Endodermal cell (in vitro differentiated cells): ENCODE data around the gene CEMIP2. TPM values are rescaled to one million over a fixed set of nuclear protein-coding genes. Genes with fewer than 3 reads are reported as not detected.

Experiments used
- DNase-seq: peaks from one replicate; pipeline ENCODE4 v3.0.0-alpha.2; 2017
- H3K27ac ChIP-seq: 2 replicates; pipeline ENCODE4 v1.5.1; 2013; ENCODE audit warnings: mild to moderate bottlenecking, low read depth, low read length, moderate library complexity
- H3K27me3 ChIP-seq: 2 replicates; pipeline ENCODE4 v1.6.1; 2013; ENCODE audit warnings: mild to moderate bottlenecking, low read length, moderate library complexity; ENCODE audit not compliant: insufficient read depth, control insufficient read depth, poor library complexity, severe bottlenecking
- H3K36me3 ChIP-seq: 2 replicates; pipeline ENCODE4 v1.7.0; 2013; ENCODE audit warnings: mild to moderate bottlenecking, low read length, moderate library complexity; ENCODE audit not compliant: control insufficient read depth, insufficient read depth
- H3K4me1 ChIP-seq: one replicate; pipeline ENCODE4 v1.7.0; 2013; ENCODE audit warnings: low read length; ENCODE audit not compliant: control insufficient read depth, insufficient read depth
- H3K4me3 ChIP-seq: 2 replicates; pipeline ENCODE4 v1.5.1; 2013; ENCODE audit warnings: mild to moderate bottlenecking, low read length, moderate library complexity
- H3K9ac ChIP-seq: 2 replicates; pipeline ENCODE4 v1.6.1; 2013; ENCODE audit warnings: mild to moderate bottlenecking, low read length, moderate library complexity; ENCODE audit not compliant: poor library complexity, severe bottlenecking; ENCODE audit errors: extremely low read depth
- H3K9me3 ChIP-seq: 2 replicates; pipeline ENCODE4 v1.6.1; 2013; ENCODE audit warnings: mild to moderate bottlenecking, low read length, moderate library complexity; ENCODE audit not compliant: control insufficient read depth
- H3K27ac Mint-ChIP-seq: 2 replicates; pipeline ENCODE4 v1.8.0; 2020; ENCODE audit warnings: mixed read lengths
- H3K27me3 Mint-ChIP-seq: 2 replicates; pipeline ENCODE4 v1.8.0; 2021; ENCODE audit warnings: mild to moderate bottlenecking, mixed read lengths; ENCODE audit not compliant: insufficient read depth
- H3K36me3 Mint-ChIP-seq: 2 replicates; pipeline ENCODE4 v1.8.0; 2020; ENCODE audit warnings: low read depth, mixed read lengths
- H3K4me1 Mint-ChIP-seq: 2 replicates; pipeline ENCODE4 v1.8.0; 2020; ENCODE audit warnings: mixed read lengths
- H3K4me3 Mint-ChIP-seq: 2 replicates; pipeline ENCODE4 v1.8.0; 2020; ENCODE audit warnings: mild to moderate bottlenecking, moderate library complexity, mixed read lengths
- H3K9me3 Mint-ChIP-seq: 2 replicates; pipeline ENCODE4 v1.8.0; 2020; ENCODE audit warnings: mild to moderate bottlenecking, mixed read lengths
- CTCF ChIP-seq: fragments of 200-600 bp; sonication (generic); conservative IDR thresholded peaks from 2 replicates; pipeline ENCODE4 v1.5.0; 2021; ENCODE audit warnings: antibody characterized with exemption, mild to moderate bottlenecking
- WGBS, 2 experiments: methylation state at CpG; one replicate each; pipeline versions ENCODE4 v1.1.5 to v1.1.7; 2013; ENCODE audit warnings: missing lambda C conversion rate in 2 of 2, mixed read lengths in 1 of 2; ENCODE audit not compliant: insufficient coverage in 1 of 2, insufficient read length in 1 of 2; 5-methylcytosine and 5-hydroxymethylcytosine counted together
- total RNA-seq, 2 donors: library from RNA; stranded (reverse); fragmentation: NEBNext Ultra II Directional in 1 of 2; extraction: Animal tissue kit (Norgen Biotek cat#: 25700) in 1 of 2; gene quantifications; 2 replicates in 1 of 2; 3 replicates in 1 of 2; pipeline ENCODE4 v1.2.1, GENCODE V29; 2021

Gene CEMIP2
- total RNA-seq, 2 donors from 2014 or later, result 57.9 to 70.1 TPM

GRCh38 chr9:71685988-71686387 is 82.3 kb downstream of the CEMIP2 start:
- Histone ChIP-seq H3K27me3 (no peaks in the 10 kb centered on the region), H3K4me1 (peaks cover 6% of the 10 kb centered on the region), H3K36me3 (peaks cover 68% of the 10 kb centered on the region), H3K27ac (no peak overlapping the region), H3K4me3 (no peak overlapping the region), H3K9ac (no peak overlapping the region), H3K9me3 (no peaks in the 10 kb centered on the region)
- no peak for TF ChIP-seq CTCF
- WGBS, 2 experiments, result 95 to 100% methylated on average over 3 to 7 of the region's 7 CpGs
- H3K4me1 Mint-ChIP-seq, result peaks cover 28% of the 10 kb centered on the region
- H3K9me3 Mint-ChIP-seq, result no peaks in the 10 kb centered on the region
- H3K27ac Mint-ChIP-seq, result no peak overlapping the region
- H3K36me3 Mint-ChIP-seq, result peaks cover 51% of the 10 kb centered on the region
- peak; percentile 47 for DNase-seq
- H3K4me3 Mint-ChIP-seq, result no peak overlapping the region
- H3K27me3 Mint-ChIP-seq, result no peaks in the 10 kb centered on the region

- 100% methylated on average over 1 of the region's 1 CpG; no CpG with 5 or more reads in 1 of the 2 experiments for WGBS, 2 experiments
- Mint-ChIP-seq H3K4me3 (no peak overlapping the region), H3K27ac (no peak overlapping the region), H3K9me3 (no peaks in the 10 kb centered on the region), H3K4me1 (peaks cover 28% of the 10 kb centered on the region), H3K36me3 (peaks cover 46% of the 10 kb centered on the region), H3K27me3 (no peaks in the 10 kb centered on the region)
- Histone ChIP-seq H3K27me3 (no peaks in the 10 kb centered on the region), H3K36me3 (peaks cover 62% of the 10 kb centered on the region), H3K4me1 (peaks cover 6% of the 10 kb centered on the region), H3K9me3 (no peaks in the 10 kb centered on the region), H3K4me3 (no peak overlapping the region), H3K27ac (no peak overlapping the region), H3K9ac (no peak overlapping the region)
- TF ChIP-seq CTCF, result no peak
- DNase-seq, result no peak
These were observed 82.9 kb downstream of the CEMIP2 start for GRCh38 chr9:71685394-71685793.

GRCh38 chr9:71684566-71684965 is 83.7 kb downstream of the CEMIP2 start:
- no peak for DNase-seq
- H3K36me3 Mint-ChIP-seq, result peaks cover 39% of the 10 kb centered on the region
- H3K9me3 ChIP-seq, result no peaks in the 10 kb centered on the region
- no peaks in the 10 kb centered on the region for H3K9me3 Mint-ChIP-seq
- H3K4me1 ChIP-seq, result peaks cover 6% of the 10 kb centered on the region
- H3K9ac ChIP-seq, result no peak overlapping the region
- peaks cover 28% of the 10 kb centered on the region for H3K4me1 Mint-ChIP-seq
- H3K4me3 ChIP-seq, result no peak overlapping the region
- H3K27me3 ChIP-seq, result no peaks in the 10 kb centered on the region
- peaks cover 53% of the 10 kb centered on the region for H3K36me3 ChIP-seq
- H3K27ac ChIP-seq, result peak overlapping the region; percentile 19
- no peak overlapping the region for H3K27ac Mint-ChIP-seq
- no peak overlapping the region for H3K4me3 Mint-ChIP-seq
- H3K27me3 Mint-ChIP-seq, result no peaks in the 10 kb centered on the region
- TF ChIP-seq CTCF, result no peak
- WGBS, 2 experiments, result 92% methylated on average over 2 of the region's 2 CpGs; no CpG with 5 or more reads in 1 of the 2 experiments
